Measurements from ENCODE around the gene HYKK.

DNA sequence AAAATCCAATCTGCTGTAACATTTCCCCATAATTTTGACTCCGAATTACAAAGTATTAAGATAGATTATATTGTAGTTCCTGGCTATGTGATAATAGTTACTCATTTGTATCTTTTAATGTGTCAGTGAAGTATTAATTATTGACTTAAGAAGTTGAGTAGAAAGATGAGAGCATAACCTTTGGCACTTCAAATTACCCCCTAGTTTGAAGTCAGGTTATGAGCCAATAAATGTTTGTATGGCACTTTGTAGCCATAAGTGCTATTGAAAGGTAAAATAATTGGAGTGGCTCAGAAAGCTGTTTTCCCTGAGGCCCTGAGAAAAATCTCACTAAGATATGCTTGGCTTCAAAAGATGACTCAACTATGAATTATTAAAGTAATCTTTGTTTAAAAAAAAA, 38.3 kb upstream of the HYKK start:
- no peak for TF ChIP-seq CTCF (IDR thresholded peaks at IDR 0.05)
- TF ChIP-seq POLR2A (IDR thresholded peaks at IDR 0.05) = no peak

Data from thyroid gland (tissue), 4 donors.